HG03442 (cell line): ENCODE data around the gene FARP1.

Experiments
- ATAC-seq: cut with Tn5 transposase; IDR thresholded peaks from one replicate; pipeline ENCODE4 v1.9.1; 2021; ENCODE audit warnings: mild to moderate bottlenecking, moderate library complexity; ENCODE audit not compliant: unreplicated experiment

Gene FARP1

GRCh38 chr13:98436233-98436910, 293.5 kb downstream of the FARP1 start:
- no peak for ATAC-seq

- ATAC-seq, result no peak
Observed at GRCh38 chr13:98438246-98439125, 295.6 kb downstream of the FARP1 start.

- ATAC-seq, result no peak
Observed at GRCh38 chr13:98439126-98439828, 296.4 kb downstream of the FARP1 start.

- no peak for ATAC-seq
Observed at GRCh38 chr13:98439896-98440295, 297.0 kb downstream of the FARP1 start.

GRCh38 chr13:98440390-98441055, 297.6 kb downstream of the FARP1 start:
- ATAC-seq, result no peak

- no peak for ATAC-seq
Observed at GRCh38 chr13:98441056-98441676, 298.3 kb downstream of the FARP1 start.

GRCh38 chr13:98442391-98443230, 299.7 kb downstream of the FARP1 start:
- no peak for ATAC-seq

GRCh38 chr13:98443329-98443728, 300.4 kb downstream of the FARP1 start:
- ATAC-seq, result no peak

- no peak for ATAC-seq
Observed at GRCh38 chr13:98443800-98444325, 301.0 kb downstream of the FARP1 start.

GRCh38 chr13:98444381-98444780, 301.5 kb downstream of the FARP1 start:
- no peak for ATAC-seq

GRCh38 chr13:98445340-98446233, 302.7 kb downstream of the FARP1 start:
- ATAC-seq, result peak; percentile 87

GRCh38 chr13:98446234-98446621, 303.3 kb downstream of the FARP1 start:
- no peak for ATAC-seq

- ATAC-seq, result no peak
Observed at GRCh38 chr13:98447130-98447529, 304.2 kb downstream of the FARP1 start.

GRCh38 chr13:98447881-98448641, 305.2 kb downstream of the FARP1 start:
- ATAC-seq, result no peak

GRCh38 chr13:98448642-98448928, 305.7 kb downstream of the FARP1 start:
- ATAC-seq, result no peak

GRCh38 chr13:98449273-98449672, 306.4 kb downstream of the FARP1 start:
- no peak for ATAC-seq

- no peak for ATAC-seq
Observed at GRCh38 chr13:98450026-98450425, 307.1 kb downstream of the FARP1 start.

GRCh38 chr13:98450539-98451111, 307.7 kb downstream of the FARP1 start:
- ATAC-seq, result no peak
